Peyer's patch (tissue), 4 donors: ENCODE data around the gene SMPD1.

Source experiments
- CTCF ChIP-seq, 6 experiments: fragments of 450-650 bp in 4 of 6; fragments of 200-600 bp in 2 of 6; sonication (generic) in 1 of 6; IDR thresholded peaks; one replicate each; pipeline ENCODE4 v1.5.1; 2017 to 2019; ENCODE audit warnings: antibody characterized with exemption in 6 of 6, mild to moderate bottlenecking in 3 of 6, moderate library complexity in 1 of 6
- POLR2A ChIP-seq, 2 donors: fragments of 450-650 bp; IDR thresholded peaks; one replicate each; pipeline ENCODE4 v1.5.1; 2017; ENCODE audit warnings: antibody characterized with exemption in 2 of 2, mild to moderate bottlenecking in 2 of 2, moderate library complexity in 2 of 2

GRCh38 chr11:6415797-6416196 is 25.5 kb downstream of the SMPD1 start:
- TF ChIP-seq CTCF (IDR thresholded peaks at IDR 0.05) (no peak), POLR2A (IDR thresholded peaks at IDR 0.05) (no peak)
